Neural cell (in vitro differentiated cells): ENCODE results near the gene IPO8. TPM values are rescaled to one million over a fixed set of nuclear protein-coding genes. Genes with fewer than 3 reads are reported as not detected.

Source experiments
- H2AFZ ChIP-seq: fragments of 200-600, 300-800 bp; sonication (generic), shearing (Covaris generic); 2 replicates; pipeline ENCODE4 v1.6.0; 2014; ENCODE audit warnings: low read depth, mild to moderate bottlenecking, antibody characterized with exemption, low read length, moderate library complexity
- H3F3A ChIP-seq: fragments of 200-600 bp; shearing (Covaris generic); 2 replicates; pipeline ENCODE4 v1.6.1; 2016; ENCODE audit warnings: mild to moderate bottlenecking, moderate library complexity, mixed read lengths, antibody characterized with exemption, low read length; ENCODE audit not compliant: insufficient read depth, poor library complexity, severe bottlenecking
- H3K27ac ChIP-seq: fragments of 200-600, 300-800 bp; sonication (generic), shearing (Covaris generic); 2 replicates; pipeline ENCODE4 v1.5.1; 2014; ENCODE audit warnings: mild to moderate bottlenecking, low read length, moderate library complexity
- H3K27me3 ChIP-seq: fragments of 300-800, 200-600 bp; sonication (generic), shearing (Covaris generic); 2 replicates; pipeline ENCODE4 v1.6.0; 2014; ENCODE audit warnings: mild to moderate bottlenecking, low read depth, low read length, moderate library complexity; ENCODE audit not compliant: insufficient read depth
- H3K36me3 ChIP-seq: fragments of 300-800, 200-600 bp; sonication (generic), shearing (Covaris generic); 2 replicates; pipeline ENCODE4 v1.5.1; 2014; ENCODE audit warnings: mild to moderate bottlenecking, antibody characterized with exemption, low read length, moderate library complexity; ENCODE audit not compliant: insufficient read depth
- H3K4me2 ChIP-seq: fragments of 300-800, 200-600 bp; sonication (generic), shearing (Covaris generic); 2 replicates; pipeline ENCODE4 v1.6.0; 2014; ENCODE audit warnings: mild to moderate bottlenecking, low read length
- H3K4me3 ChIP-seq: fragments of 300-800, 200-600 bp; sonication (generic), shearing (Covaris generic); 2 replicates; pipeline ENCODE4 v1.5.1; 2014; ENCODE audit warnings: mild to moderate bottlenecking, low read length, moderate library complexity
- H3K79me2 ChIP-seq: fragments of 200-600 bp; shearing (Covaris generic); replicated peaks from 2 replicates; pipeline ENCODE4 v1.6.0; 2014; ENCODE audit warnings: mild to moderate bottlenecking, low read length, moderate library complexity; ENCODE audit not compliant: insufficient read depth
- H3K9ac ChIP-seq: fragments of 300-800, 200-600 bp; sonication (generic), shearing (Covaris generic); 2 replicates; pipeline ENCODE4 v1.6.1; 2016; ENCODE audit warnings: mild to moderate bottlenecking, low read length, mixed read lengths
- H3K9me2 ChIP-seq: fragments of 200-600 bp; shearing (Covaris generic); 2 replicates; pipeline ENCODE4 v1.6.1; 2016; ENCODE audit warnings: mild to moderate bottlenecking, low read length, mixed read lengths; ENCODE audit not compliant: insufficient read depth
- H3K9me3 ChIP-seq: fragments of 200-600, 300-800 bp; sonication (generic), shearing (Covaris generic); 2 replicates; pipeline ENCODE4 v1.6.1; 2016; ENCODE audit warnings: mild to moderate bottlenecking, mixed run types, low read length, moderate library complexity, mixed read lengths
- H4K20me1 ChIP-seq: fragments of 200-600 bp; shearing (Covaris generic); 2 replicates; pipeline ENCODE4 v1.6.1; 2016; ENCODE audit warnings: mild to moderate bottlenecking, mixed run types; ENCODE audit not compliant: insufficient read depth
- CTCF ChIP-seq: fragments of 450-650 bp; IDR thresholded peaks from 2 replicates; pipeline ENCODE4 v1.5.1; 2014; ENCODE audit warnings: antibody characterized with exemption, mild to moderate bottlenecking, moderate library complexity; ENCODE audit not compliant: poor library complexity, severe bottlenecking
- EP300 ChIP-seq: fragments of 450-650 bp; conservative IDR thresholded peaks from 2 replicates; pipeline ENCODE4 v1.6.1; 2014; ENCODE audit warnings: antibody characterized with exemption, mild to moderate bottlenecking, moderate library complexity; ENCODE audit not compliant: poor library complexity, severe bottlenecking
- EZH2 ChIP-seq: fragments of 200-600, 300-800 bp; shearing (Covaris generic), sonication (generic); IDR thresholded peaks from 2 replicates; pipeline ENCODE4 v1.6.1; 2014; ENCODE audit warnings: antibody characterized with exemption, low read length, borderline replicate concordance, mild to moderate bottlenecking; ENCODE audit not compliant: insufficient read depth, poor library complexity, severe bottlenecking
- MXI1 ChIP-seq: fragments of 450-650 bp; conservative IDR thresholded peaks from 2 replicates; pipeline ENCODE4 v1.6.1; 2014; ENCODE audit warnings: antibody characterized with exemption, mild to moderate bottlenecking; ENCODE audit not compliant: poor library complexity, severe bottlenecking
- POLR2AphosphoS5 ChIP-seq: IDR thresholded peaks from 2 replicates; pipeline ENCODE4 v1.6.1; 2012
- RAD21 ChIP-seq: fragments of 450-650 bp; conservative IDR thresholded peaks from 2 replicates; pipeline ENCODE4 v1.6.1; 2014; ENCODE audit warnings: antibody characterized with exemption, mild to moderate bottlenecking, moderate library complexity
- REST ChIP-seq: IDR thresholded peaks from 2 replicates; pipeline ENCODE4 v1.6.1; 2012; ENCODE audit warnings: borderline replicate concordance
- SMC3 ChIP-seq: fragments of 450-650 bp; conservative IDR thresholded peaks from 2 replicates; pipeline ENCODE4 v1.6.1; 2014; ENCODE audit warnings: antibody characterized with exemption, mild to moderate bottlenecking, moderate library complexity; ENCODE audit not compliant: poor library complexity
- TAF1 ChIP-seq: IDR thresholded peaks from 2 replicates; pipeline ENCODE4 v1.6.1; 2012; ENCODE audit warnings: low read depth
- polyA plus RNA-seq: library from polyadenylated mRNA; depleted of rRNA; stranded (reverse); fragments of >200 nt; gene quantifications from 2 replicates; pipeline ENCODE4 v1.2.3, GENCODE V29; 2014

IPO8 gene
- polyA plus RNA-seq, 1 donor from 2014 or later: 18.8 TPM

GRCh38 chr12:30701056-30701455 lies 5.4 kb upstream of the IPO8 start:
- Histone ChIP-seq H2AFZ (no peak overlapping the region), H3K4me2 (no peak overlapping the region), H3K27me3 (no peaks in the 10 kb centered on the region), H3K9me2 (no peaks in the 10 kb centered on the region), H3K36me3 (no peaks in the 10 kb centered on the region), H3K9me3 (no peaks in the 10 kb centered on the region), H3K27ac (no peak overlapping the region), H3F3A (no peaks in the 10 kb centered on the region), H3K79me2 (no peaks in the 10 kb centered on the region), H3K9ac (no peak overlapping the region), H4K20me1 (no peaks in the 10 kb centered on the region), H3K4me3 (no peak overlapping the region)
- no peak for TF ChIP-seq SMC3
- no peak for TF ChIP-seq TAF1
- no peak for TF ChIP-seq POLR2AphosphoS5
- no peak for TF ChIP-seq EZH2
- TF ChIP-seq REST: no peak
- TF ChIP-seq EP300: no peak
- TF ChIP-seq RAD21: no peak
- TF ChIP-seq MXI1: no peak
- TF ChIP-seq CTCF: no peak

DNA sequence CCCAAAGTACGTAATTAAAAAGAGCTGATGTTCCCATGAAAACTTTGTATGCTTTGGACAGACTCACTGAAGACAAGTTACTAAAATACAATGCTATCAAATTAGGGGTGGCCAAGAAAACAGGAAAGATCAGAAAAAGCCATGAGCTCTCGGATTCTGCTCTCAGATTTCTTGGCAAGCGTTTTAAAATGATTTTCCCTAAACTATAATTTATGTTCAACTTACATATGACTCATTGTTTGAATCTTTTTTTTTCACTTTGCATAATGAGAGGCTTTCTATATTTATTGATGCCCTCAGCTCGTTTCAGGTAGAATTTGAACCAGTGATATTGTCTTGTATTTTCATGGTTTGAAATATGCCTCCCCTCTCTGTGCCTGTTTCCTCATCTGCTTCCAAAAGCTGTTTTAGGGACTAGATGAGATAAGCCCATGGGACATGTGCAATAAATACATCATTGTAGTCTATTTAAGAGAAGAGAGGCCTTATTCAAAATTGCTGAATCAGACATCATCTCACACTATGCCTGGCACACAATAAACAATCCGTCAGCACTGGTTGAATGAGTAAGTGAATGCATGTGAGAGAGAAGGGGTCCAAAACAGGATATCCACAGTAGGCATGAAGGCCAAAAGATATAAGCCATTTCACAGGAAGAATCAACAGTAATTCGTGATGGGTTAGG lies 4.7 kb upstream of the IPO8 start:
- no peak for TF ChIP-seq SMC3
- no peak for TF ChIP-seq CTCF
- no peak for TF ChIP-seq TAF1
- no peak for TF ChIP-seq RAD21
- TF ChIP-seq MXI1: no peak
- TF ChIP-seq REST: no peak
- no peak for TF ChIP-seq EP300
- TF ChIP-seq EZH2: no peak
- no peak for TF ChIP-seq POLR2AphosphoS5
- H3K4me3 ChIP-seq: no peak overlapping the region
- no peaks in the 10 kb centered on the region for H4K20me1 ChIP-seq
- no peaks in the 10 kb centered on the region for H3K9me2 ChIP-seq
- H3K4me2 ChIP-seq: no peak overlapping the region
- H3F3A ChIP-seq: no peaks in the 10 kb centered on the region
- H3K79me2 ChIP-seq: no peaks in the 10 kb centered on the region
- no peaks in the 10 kb centered on the region for H3K27me3 ChIP-seq
- no peaks in the 10 kb centered on the region for H3K36me3 ChIP-seq
- no peaks in the 10 kb centered on the region for H3K9me3 ChIP-seq
- no peak overlapping the region for H3K9ac ChIP-seq
- no peak overlapping the region for H3K27ac ChIP-seq
- no peak overlapping the region for H2AFZ ChIP-seq
